ENCODE measurements around the gene RAB12.

The RAB12 gene

DNA sequence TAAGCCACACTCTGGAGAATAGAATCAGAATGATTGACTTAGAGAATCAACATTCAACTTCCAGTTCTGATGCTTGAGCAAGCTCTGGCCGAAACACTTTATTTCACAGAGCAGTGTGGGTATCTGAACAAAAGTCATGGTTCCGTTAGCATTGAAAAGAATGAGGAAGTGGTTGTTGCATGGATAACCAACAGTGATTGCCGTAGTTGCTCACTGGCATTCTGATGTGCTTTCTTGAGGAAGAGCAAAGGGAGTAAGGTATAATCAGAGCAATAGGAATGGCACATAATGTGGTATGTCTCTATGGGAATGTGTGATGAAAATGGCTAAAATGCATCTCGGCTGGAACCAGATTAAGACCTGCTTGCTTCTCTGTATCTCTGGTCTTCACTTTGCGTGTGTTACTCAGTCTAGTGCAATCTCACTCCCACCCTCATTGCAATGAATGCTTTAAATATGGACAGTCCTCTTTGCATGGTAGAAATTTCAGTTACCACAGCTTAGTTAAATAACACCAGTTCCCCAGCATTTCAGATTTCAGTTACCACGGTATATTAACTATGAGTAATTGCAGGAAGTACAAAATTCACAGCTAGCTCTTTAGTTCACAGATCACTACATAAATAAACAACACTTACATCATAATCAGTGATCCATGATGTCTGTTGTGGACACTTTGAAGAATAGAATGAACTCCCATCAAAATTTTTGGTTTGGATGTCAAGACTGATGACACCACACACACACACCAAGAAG is 7.8 kb upstream of the RAB12 start:
- no peak overlapping the region for H3K27ac ChIP-seq (ENCODE audit: low read depth, low read length)
- H2AFZ ChIP-seq (ENCODE audit: low read depth, low read length, severe bottlenecking) = no peak overlapping the region
- no peaks in the 10 kb centered on the region for H3K27me3 ChIP-seq (ENCODE audit: low read length)
- H3K9ac ChIP-seq (ENCODE audit: low read length) = no peak overlapping the region
- H3K36me3 ChIP-seq (ENCODE audit: low read length) = no peaks in the 10 kb centered on the region
- no peak overlapping the region for H3K4me3 ChIP-seq (ENCODE audit: insufficient read depth, low read length, poor library complexity, severe bottlenecking)
- no peak for TF ChIP-seq EZH2phosphoT487 (conservative IDR thresholded peaks at IDR 0.05; ENCODE audit: low read length)
- TF ChIP-seq, protein P1, sequence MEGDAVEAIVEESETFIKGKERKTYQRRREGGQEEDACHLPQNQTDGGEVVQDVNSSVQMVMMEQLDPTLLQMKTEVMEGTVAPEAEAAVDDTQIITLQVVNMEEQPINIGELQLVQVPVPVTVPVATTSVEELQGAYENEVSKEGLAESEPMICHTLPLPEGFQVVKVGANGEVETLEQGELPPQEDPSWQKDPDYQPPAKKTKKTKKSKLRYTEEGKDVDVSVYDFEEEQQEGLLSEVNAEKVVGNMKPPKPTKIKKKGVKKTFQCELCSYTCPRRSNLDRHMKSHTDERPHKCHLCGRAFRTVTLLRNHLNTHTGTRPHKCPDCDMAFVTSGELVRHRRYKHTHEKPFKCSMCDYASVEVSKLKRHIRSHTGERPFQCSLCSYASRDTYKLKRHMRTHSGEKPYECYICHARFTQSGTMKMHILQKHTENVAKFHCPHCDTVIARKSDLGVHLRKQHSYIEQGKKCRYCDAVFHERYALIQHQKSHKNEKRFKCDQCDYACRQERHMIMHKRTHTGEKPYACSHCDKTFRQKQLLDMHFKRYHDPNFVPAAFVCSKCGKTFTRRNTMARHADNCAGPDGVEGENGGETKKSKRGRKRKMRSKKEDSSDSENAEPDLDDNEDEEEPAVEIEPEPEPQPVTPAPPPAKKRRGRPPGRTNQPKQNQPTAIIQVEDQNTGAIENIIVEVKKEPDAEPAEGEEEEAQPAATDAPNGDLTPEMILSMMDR (IDR thresholded peaks at IDR 0.05; ENCODE audit: insufficient read depth, low read length, poor library complexity, severe bottlenecking) = no peak
- H3K9me3 ChIP-seq (ENCODE audit: insufficient read depth, low read length) = no peaks in the 10 kb centered on the region
- H3K9me2 ChIP-seq (replicated peaks; ENCODE audit: insufficient read depth, low read length) = no peaks in the 10 kb centered on the region
- H3K79me2 ChIP-seq (ENCODE audit: insufficient read depth, low read length) = no peaks in the 10 kb centered on the region
- no peaks in the 10 kb centered on the region for H4K20me1 ChIP-seq (ENCODE audit: low read depth, low read length)
- H3K4me2 ChIP-seq (ENCODE audit: low read depth, low read length, poor library complexity, severe bottlenecking) = no peak overlapping the region
- H3F3A ChIP-seq (ENCODE audit: insufficient read depth) = no peaks in the 10 kb centered on the region

DNA sequence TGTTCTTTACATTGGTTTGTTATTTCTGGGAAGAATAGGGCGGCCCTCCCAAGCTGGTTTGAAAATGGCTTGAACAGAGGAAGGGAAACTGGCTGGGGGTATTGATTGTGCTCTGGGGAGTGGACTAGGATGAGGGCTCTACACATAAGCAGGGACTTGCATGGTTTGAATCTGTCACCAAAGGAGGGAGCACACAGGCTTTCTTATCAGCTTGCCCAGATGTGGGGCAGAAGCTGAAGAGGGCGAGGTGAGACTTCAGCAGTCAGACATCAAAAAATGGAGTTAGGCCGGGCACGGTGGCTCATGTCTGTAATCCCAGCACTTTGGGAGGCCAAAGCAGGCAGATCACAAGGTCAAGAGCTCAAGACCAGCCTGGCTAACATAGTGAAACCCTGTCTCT is 7.2 kb upstream of the RAB12 start:
- Histone ChIP-seq H3K27me3 (ENCODE audit: low read length) (no peaks in the 10 kb centered on the region), H3K9me3 (ENCODE audit: insufficient read depth, low read length) (no peaks in the 10 kb centered on the region), H3K9ac (ENCODE audit: low read length) (no peak overlapping the region), H3K79me2 (ENCODE audit: insufficient read depth, low read length) (no peaks in the 10 kb centered on the region), H4K20me1 (ENCODE audit: low read depth, low read length) (no peaks in the 10 kb centered on the region), H3K4me3 (ENCODE audit: insufficient read depth, low read length, poor library complexity, severe bottlenecking) (no peak overlapping the region), H3K9me2 (replicated peaks; ENCODE audit: insufficient read depth, low read length) (no peaks in the 10 kb centered on the region), H2AFZ (ENCODE audit: low read depth, low read length, severe bottlenecking) (no peak overlapping the region), H3K4me2 (ENCODE audit: low read depth, low read length, poor library complexity, severe bottlenecking) (no peak overlapping the region), H3K36me3 (ENCODE audit: low read length) (no peaks in the 10 kb centered on the region), H3K27ac (ENCODE audit: low read depth, low read length) (no peak overlapping the region), H3F3A (ENCODE audit: insufficient read depth) (no peaks in the 10 kb centered on the region)
- TF ChIP-seq, protein P1 (IDR thresholded peaks at IDR 0.05; ENCODE audit: insufficient read depth, low read length, poor library complexity, severe bottlenecking) = no peak
- TF ChIP-seq EZH2phosphoT487 (conservative IDR thresholded peaks at IDR 0.05; ENCODE audit: low read length) = no peak

DNA sequence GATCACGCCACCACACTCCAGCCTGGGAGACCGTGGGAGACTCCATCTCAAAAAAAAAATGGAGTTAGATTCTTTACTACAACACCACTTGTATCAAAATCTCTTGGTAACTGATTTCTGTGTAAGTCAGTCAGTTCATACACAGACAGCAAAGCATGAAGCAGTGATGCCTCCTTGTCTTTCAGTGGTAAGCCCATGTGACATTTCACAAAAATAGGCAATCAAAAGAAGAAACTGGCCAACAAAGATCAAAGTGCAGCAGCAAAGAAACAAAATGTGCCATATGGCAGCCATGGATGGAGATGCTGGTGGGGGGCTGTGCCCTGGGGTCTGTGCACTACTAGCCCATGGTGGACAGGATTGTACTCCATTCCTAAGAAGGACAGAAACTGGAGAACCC is 6.7 kb upstream of the RAB12 start:
- Histone ChIP-seq H4K20me1 (ENCODE audit: low read depth, low read length) (no peaks in the 10 kb centered on the region), H3K4me2 (ENCODE audit: low read depth, low read length, poor library complexity, severe bottlenecking) (no peak overlapping the region), H3K36me3 (ENCODE audit: low read length) (no peaks in the 10 kb centered on the region), H2AFZ (ENCODE audit: low read depth, low read length, severe bottlenecking) (no peak overlapping the region), H3K9me3 (ENCODE audit: insufficient read depth, low read length) (no peaks in the 10 kb centered on the region), H3K27me3 (ENCODE audit: low read length) (no peaks in the 10 kb centered on the region), H3K9me2 (replicated peaks; ENCODE audit: insufficient read depth, low read length) (no peaks in the 10 kb centered on the region), H3F3A (ENCODE audit: insufficient read depth) (peaks cover 4% of the 10 kb centered on the region; the same call in 1 of the 2 replicates), H3K27ac (ENCODE audit: low read depth, low read length) (no peak overlapping the region), H3K4me3 (ENCODE audit: insufficient read depth, low read length, poor library complexity, severe bottlenecking) (no peak overlapping the region), H3K79me2 (ENCODE audit: insufficient read depth, low read length) (no peaks in the 10 kb centered on the region), H3K9ac (ENCODE audit: low read length) (no peak overlapping the region)
- TF ChIP-seq, protein P1 (IDR thresholded peaks at IDR 0.05; ENCODE audit: insufficient read depth, low read length, poor library complexity, severe bottlenecking) = no peak
- TF ChIP-seq EZH2phosphoT487 (conservative IDR thresholded peaks at IDR 0.05; ENCODE audit: low read length) = no peak
